K562 (cell line): ENCODE measurements around the gene ZNF726. TPM values are rescaled to one million over a fixed set of nuclear protein-coding genes. Genes with fewer than 3 reads are reported as not detected.

Experiments used
- CBX1 ChIP-seq: sonication (generic); IDR thresholded peaks from 2 replicates; pipeline ENCODE4 v1.6.1; 2016; ENCODE audit warnings: antibody characterized with exemption, low read depth, mild to moderate bottlenecking
- CC2D1A ChIP-seq: fragments of 450-650 bp; IDR thresholded peaks from 2 replicates; pipeline ENCODE4 v1.6.1; 2017; ENCODE audit warnings: mild to moderate bottlenecking
- ELF1 ChIP-seq: fragments of 200-800 bp; sonication (Bioruptor generic); IDR thresholded peaks from 2 replicates; pipeline ENCODE4 v1.6.1; 2016; ENCODE audit warnings: missing genetic modification characterization, missing compliant biosample characterization
- EP300 ChIP-seq: IDR thresholded peaks from 2 replicates; pipeline ENCODE4 v1.6.1; 2012; ENCODE audit warnings: low read length, improper control_type of control experiment
- FOXK1 ChIP-seq: sonication (generic); formaldehyde crosslinking; IDR thresholded peaks from 2 replicates; pipeline ENCODE4 v1.8.0; 2022; ENCODE audit warnings: missing genetic modification reagents, mild to moderate bottlenecking, borderline replicate concordance
- HMGN3 ChIP-seq: IDR thresholded peaks from 2 replicates; pipeline ENCODE4 v1.6.1; 2011; ENCODE audit warnings: borderline replicate concordance, low read depth, mild to moderate bottlenecking, mixed read lengths, low read length; ENCODE audit not compliant: insufficient read length; ENCODE audit errors: extremely low read depth
- KDM5B ChIP-seq: fragments of 200-600 bp; sonication (generic); IDR thresholded peaks from 2 replicates; pipeline ENCODE4 v1.6.1; 2012; ENCODE audit warnings: low read depth, mild to moderate bottlenecking, moderate library complexity, low read length, control low read depth, inconsistent platforms; ENCODE audit not compliant: insufficient replicate concordance
- MAFF ChIP-seq: IDR thresholded peaks from 2 replicates; pipeline ENCODE4 v1.6.1; 2012; ENCODE audit warnings: low read length, improper control_type of control experiment
- MCM2 ChIP-seq: fragments of 450-650 bp; IDR thresholded peaks from 2 replicates; pipeline ENCODE4 v1.6.1; 2017; ENCODE audit warnings: low read depth, mild to moderate bottlenecking
- NCOA4 ChIP-seq: fragments of 450-650 bp; IDR thresholded peaks from 2 replicates; pipeline ENCODE4 v1.6.1; 2018; ENCODE audit warnings: mild to moderate bottlenecking; ENCODE audit not compliant: partially characterized antibody
- RBFOX2 ChIP-seq: fragments of 200-400 bp; formaldehyde crosslinking; IDR thresholded peaks from 2 replicates; pipeline ENCODE4 v1.6.1; 2017; ENCODE audit warnings: low read depth, mild to moderate bottlenecking, low read length, moderate library complexity
- TEAD2 ChIP-seq: fragments of 450-650 bp; IDR thresholded peaks from 2 replicates; pipeline ENCODE4 v1.6.1; 2016; ENCODE audit warnings: missing genetic modification characterization, control low read depth, missing compliant biosample characterization
- ZNF57 ChIP-seq: fragments of 450-650 bp; formaldehyde crosslinking; IDR thresholded peaks from 2 replicates; pipeline ENCODE4 v1.4.0; 2020; ENCODE audit warnings: mild to moderate bottlenecking, moderate library complexity
- polyA plus RNA-seq, 8 experiments: library from polyadenylated mRNA; depleted of rRNA in 4 of 8; stranded (reverse) in 5 of 8; unstranded in 3 of 8; fragments of >200 nt; fragmentation: Nextera tagmentation in 2 of 8; fragmentation: Illumina TruSeq in 1 of 8; extraction: Ambion mirVana in 2 of 8; extraction: Trizol in 1 of 8; gene quantifications; 2 replicates each; pipeline versions ENCODE4 v1.2.1 to v1.2.3, GENCODE V29; 2011 to 2014; ENCODE audit warnings: inconsistent platforms in 1 of 8, missing spikeins in 1 of 8
- total RNA-seq, 7 experiments: library from RNA; depleted of rRNA in 6 of 7; stranded (reverse); fragments of >200 nt in 6 of 7; fragmentation: Illumina TruSeq in 2 of 7; extraction: Trizol in 2 of 7; gene quantifications; 2 replicates each; pipeline versions ENCODE4 v1.2.1 to v1.2.3, GENCODE V29; 2011 to 2021; ENCODE audit warnings: low replicate concordance in 1 of 7
- TF ChIP-seq, protein P1 (sequence below): fragments of 450-650 bp; IDR thresholded peaks from 2 replicates; pipeline ENCODE4 v1.6.1; 2017; ENCODE audit warnings: mild to moderate bottlenecking, moderate library complexity
- TF ChIP-seq, protein P2 (sequence below): sonication (generic); formaldehyde crosslinking; IDR thresholded peaks from 2 replicates; pipeline ENCODE4 v1.4.0; 2020; ENCODE audit warnings: mild to moderate bottlenecking, missing genetic modification reagents
- TF ChIP-seq, protein P3 (sequence below): sonication (generic); formaldehyde crosslinking; IDR thresholded peaks from 2 replicates; pipeline ENCODE4 v1.8.0; 2022; ENCODE audit warnings: mild to moderate bottlenecking, missing genetic modification reagents

The ZNF726 gene
- total and polyA plus RNA-seq, 9 of the 15 experiments (the other 6 are each of a cell fraction or from before 2014, with no cell fraction given) = 8.6 to 20.8 (median 14.6) TPM

DNA sequence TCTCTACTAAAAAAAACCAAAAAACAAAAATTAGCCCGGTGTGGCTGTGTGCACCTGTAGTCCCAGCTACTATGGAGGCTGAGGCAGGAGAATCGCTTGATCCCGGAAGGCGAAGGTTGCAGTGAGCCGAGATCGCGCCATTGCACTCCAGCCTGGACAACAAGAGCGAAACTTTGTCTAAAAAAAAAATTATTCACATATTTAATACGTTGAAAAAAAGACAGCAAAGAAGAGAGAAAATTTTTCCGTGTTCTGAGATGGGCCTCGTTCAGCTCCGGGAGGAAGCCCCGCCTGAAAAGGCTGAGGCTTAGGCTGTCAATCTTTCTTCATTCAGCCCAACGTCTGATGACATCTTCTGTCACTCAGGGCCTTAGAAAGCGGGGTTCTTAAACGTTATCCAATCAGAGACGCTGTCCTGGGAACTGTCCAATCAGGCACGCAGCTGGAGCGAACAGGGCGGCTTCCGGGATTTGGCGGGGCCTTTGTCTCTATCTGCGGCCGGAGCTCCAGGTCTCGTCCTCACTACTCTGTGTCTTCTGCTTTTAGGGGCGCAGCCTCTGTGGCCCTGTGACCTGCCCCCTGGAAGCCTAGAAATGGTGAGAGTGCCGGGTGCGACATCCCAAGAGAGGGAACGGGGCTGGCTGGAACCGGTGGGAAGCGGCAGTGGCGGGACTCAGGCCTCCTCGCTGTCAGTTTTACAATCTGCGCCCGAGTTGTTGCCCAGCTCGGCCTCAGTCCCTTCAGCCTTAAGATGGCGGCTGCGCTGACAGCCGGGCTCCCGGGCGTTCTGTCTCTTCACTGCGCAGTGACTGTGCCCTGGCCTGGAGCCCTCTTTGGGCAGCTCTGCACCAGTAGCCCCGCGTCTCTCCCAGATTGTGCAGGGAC, at the start of gene ZNF726 (continued):
- TF ChIP-seq, protein P1, sequence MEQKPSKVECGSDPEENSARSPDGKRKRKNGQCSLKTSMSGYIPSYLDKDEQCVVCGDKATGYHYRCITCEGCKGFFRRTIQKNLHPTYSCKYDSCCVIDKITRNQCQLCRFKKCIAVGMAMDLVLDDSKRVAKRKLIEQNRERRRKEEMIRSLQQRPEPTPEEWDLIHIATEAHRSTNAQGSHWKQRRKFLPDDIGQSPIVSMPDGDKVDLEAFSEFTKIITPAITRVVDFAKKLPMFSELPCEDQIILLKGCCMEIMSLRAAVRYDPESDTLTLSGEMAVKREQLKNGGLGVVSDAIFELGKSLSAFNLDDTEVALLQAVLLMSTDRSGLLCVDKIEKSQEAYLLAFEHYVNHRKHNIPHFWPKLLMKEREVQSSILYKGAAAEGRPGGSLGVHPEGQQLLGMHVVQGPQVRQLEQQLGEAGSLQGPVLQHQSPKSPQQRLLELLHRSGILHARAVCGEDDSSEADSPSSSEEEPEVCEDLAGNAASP = no peak
- TF ChIP-seq TEAD2 (no peak), RBFOX2 (peak; percentile 96), NCOA4 (no peak), MCM2 (no peak), HMGN3 (no peak), KDM5B (peak; percentile 69), MAFF (no peak), CC2D1A (0 out of 2 replicates have a peak, but pooled peaks have one; percentile 14), FOXK1 (CRISPR knock-in tag) (no peak), CBX1 (peak; percentile 36; the same call in 1 of the 2 replicates), ZNF57 (CRISPR knock-in tag) (no peak), EP300 (no peak), ELF1 (tag) (peak; percentile 56)
- TF ChIP-seq, protein P2, sequence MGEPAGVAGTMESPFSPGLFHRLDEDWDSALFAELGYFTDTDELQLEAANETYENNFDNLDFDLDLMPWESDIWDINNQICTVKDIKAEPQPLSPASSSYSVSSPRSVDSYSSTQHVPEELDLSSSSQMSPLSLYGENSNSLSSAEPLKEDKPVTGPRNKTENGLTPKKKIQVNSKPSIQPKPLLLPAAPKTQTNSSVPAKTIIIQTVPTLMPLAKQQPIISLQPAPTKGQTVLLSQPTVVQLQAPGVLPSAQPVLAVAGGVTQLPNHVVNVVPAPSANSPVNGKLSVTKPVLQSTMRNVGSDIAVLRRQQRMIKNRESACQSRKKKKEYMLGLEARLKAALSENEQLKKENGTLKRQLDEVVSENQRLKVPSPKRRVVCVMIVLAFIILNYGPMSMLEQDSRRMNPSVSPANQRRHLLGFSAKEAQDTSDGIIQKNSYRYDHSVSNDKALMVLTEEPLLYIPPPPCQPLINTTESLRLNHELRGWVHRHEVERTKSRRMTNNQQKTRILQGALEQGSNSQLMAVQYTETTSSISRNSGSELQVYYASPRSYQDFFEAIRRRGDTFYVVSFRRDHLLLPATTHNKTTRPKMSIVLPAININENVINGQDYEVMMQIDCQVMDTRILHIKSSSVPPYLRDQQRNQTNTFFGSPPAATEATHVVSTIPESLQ = no peak
- TF ChIP-seq, protein P3, sequence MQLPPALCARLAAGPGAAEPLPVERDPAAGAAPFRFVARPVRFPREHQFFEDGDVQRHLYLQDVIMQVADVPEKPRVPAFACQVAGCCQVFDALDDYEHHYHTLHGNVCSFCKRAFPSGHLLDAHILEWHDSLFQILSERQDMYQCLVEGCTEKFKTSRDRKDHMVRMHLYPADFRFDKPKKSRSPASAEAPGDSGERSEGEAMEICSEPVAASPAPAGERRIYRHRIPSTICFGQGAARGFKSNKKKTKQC (CRISPR knock-in tag) = no peak
- TF ChIP-seq, all 486 proteins: peak for 67
